Measurements from ENCODE around the gene ELF1. TPM values are rescaled to one million over a fixed set of nuclear protein-coding genes. Genes with fewer than 3 reads are reported as not detected.
"Not testable (repeated sequence)": the region's sequence is repeated elsewhere in the genome, so short reads cannot be mapped to it uniquely, and the experiment has no call there.

ELF1 gene
- total and polyA plus RNA-seq, 10 of the 15 experiments (the other 5 are each of a cell fraction or from before 2014, with no cell fraction given), result 43.3 to 97.6 (median 55.7) TPM

- peak in 1 of 2 experiments; percentile 35; a peak in 1 of 4 replicates for TF ChIP-seq BHLHE40 (IDR thresholded peaks at IDR 0.05; ENCODE audit: borderline replicate concordance in 1 of 2, low read depth in 2 of 2, low read length in 1 of 2)
- TF ChIP-seq IKZF2 (IDR thresholded peaks at IDR 0.05), result peak; percentile 40 to 52; a peak in 3 of 4 replicates
- peak; percentile 29; the same call in 1 of the 2 replicates for TF ChIP-seq IRF4 (IDR thresholded peaks at IDR 0.05; ENCODE audit: low read depth, low read length)
- no peak for TF ChIP-seq MEF2A (IDR thresholded peaks at IDR 0.05; ENCODE audit: insufficient read depth, low read depth, low read length)
- TF ChIP-seq JUNB (IDR thresholded peaks at IDR 0.05), result peak; percentile 60
- TF ChIP-seq CBX5 (IDR thresholded peaks at IDR 0.05; ENCODE audit: low read depth), result peak; percentile 43; the same call in 1 of the 2 replicates
- TF ChIP-seq CTCF (IDR thresholded peaks at IDR 0.05 in 2 of 3, conservative IDR thresholded peaks at IDR 0.05 in 1 of 3; ENCODE audit: control insufficient read depth in 2 of 3, extremely low read depth in 1 of 3, insufficient read depth in 1 of 3, low read depth in 3 of 3, low read length in 3 of 3), result no peak
- peak; percentile 46 for TF ChIP-seq SKIL (IDR thresholded peaks at IDR 0.05; ENCODE audit: low read depth, poor library complexity, severe bottlenecking)
- TF ChIP-seq CREM (IDR thresholded peaks at IDR 0.05; ENCODE audit: low read depth), result 0 out of 2 replicates have a peak, but pooled peaks have one; percentile 14
Measured at GRCh38 chr13:40910324-40911050, 108.6 kb downstream of the ELF1 start (continued).

- 98% methylated on average over 4 of the region's 4 CpGs for WGBS (ENCODE audit: insufficient coverage, insufficient replicate concordance, low lambda C conversion rate, missing lambda C conversion rate)
- SMC1A ChIA-PET (ENCODE audit: uncharacterized antibody, unreplicated experiment), result interaction anchor here (5.8 kb wide), 1 partner anchor 11 kb away, joined by 22 read pairs; no protein-coding TSS in a partner anchor
- CTCF ChIA-PET, result not testable (repeated sequence)
Measured at GRCh38 chr13:40909541-40910200, 109.4 kb downstream of the ELF1 start.

More at GRCh38 chr13:40909541-40910200, 109.4 kb downstream of the ELF1 start:
- H4K20me1 ChIP-seq (ENCODE audit: control insufficient read depth, insufficient read depth); H3K27ac ChIP-seq (ENCODE audit: control insufficient read depth, insufficient read depth); H3K79me2 ChIP-seq (ENCODE audit: control insufficient read depth, insufficient read depth, low read length); H3K9ac ChIP-seq (ENCODE audit: control insufficient read depth, insufficient read depth, low read length); H3K27me3 ChIP-seq (replicated peaks in 1 of 2; ENCODE audit: control insufficient read depth in 2 of 2, insufficient read depth in 2 of 2, low read length in 1 of 2); ATAC-seq; FAIRE-seq; H2AFZ ChIP-seq (ENCODE audit: control insufficient read depth, low read depth, low read length); in situ Hi-C loops (cut with MboI); H3K4me2 ChIP-seq (ENCODE audit: control insufficient read depth, insufficient read depth); H3K36me3 ChIP-seq (ENCODE audit: control insufficient read depth in 2 of 2, insufficient read depth in 2 of 2, low read length in 1 of 2); RAD21 ChIA-PET (ENCODE audit: unreplicated experiment); H3K9me3 ChIP-seq (replicated peaks; ENCODE audit: control insufficient read depth, insufficient read depth, low read length); BruUV-seq (replicated peaks); DNase-seq (ENCODE audit: low read depth, low spot score); H3K4me1 ChIP-seq (ENCODE audit: control insufficient read depth, insufficient read depth, low read length); H3K4me3 ChIP-seq: not testable (repeated sequence)
- POLR2A ChIA-PET, result interaction anchor here (0.7 kb wide), 1 partner anchor 21 kb away, joined by 6 read pairs; no protein-coding TSS in a partner anchor
- intact Hi-C loops (cut with micrococcal nuclease; ENCODE audit: unreplicated experiment), result loop anchor here (5.0 kb wide), 1 partner anchor 92 kb away; no protein-coding TSS in a partner anchor
